ENCODE results near the gene ERP44.
A peak's percentile ranks its signal among the peaks of the same experiment; 100 is the strongest.

The ERP44 gene

GRCh38 chr9:99936947-99937587 is 161.7 kb downstream of the ERP44 start:
- H3K36me3 Mint-ChIP-seq (ENCODE audit: insufficient read depth): peaks cover 7% of the 10 kb centered on the region
- no peaks in the 10 kb centered on the region for H3K27me3 Mint-ChIP-seq
- H3K9me3 Mint-ChIP-seq: peaks cover 7% of the 10 kb centered on the region
- DNase-seq (ENCODE audit: low spot score in 2 of 2) (no peak), ATAC-seq (replicated peaks; ENCODE audit: extremely low read depth, poor library complexity, severe bottlenecking) (no peak)
- peaks cover 25% of the 10 kb centered on the region for H3K4me1 Mint-ChIP-seq
- no peak overlapping the region for H3K4me3 Mint-ChIP-seq
- no peak overlapping the region for H3K27ac Mint-ChIP-seq (ENCODE audit: low read depth)

GRCh38 chr9:99931155-99931840 is 167.5 kb downstream of the ERP44 start:
- Mint-ChIP-seq H3K4me1 (peaks cover 20% of the 10 kb centered on the region), H3K27me3 (no peaks in the 10 kb centered on the region), H3K9me3 (no peaks in the 10 kb centered on the region), H3K27ac (ENCODE audit: low read depth) (no peak overlapping the region), H3K4me3 (no peak overlapping the region), H3K36me3 (ENCODE audit: insufficient read depth) (peaks cover 32% of the 10 kb centered on the region)
- DNase-seq (ENCODE audit: low spot score in 2 of 2) (no peak), ATAC-seq (replicated peaks; ENCODE audit: extremely low read depth, poor library complexity, severe bottlenecking) (no peak)

GRCh38 chr9:99929652-99930051 is 169.1 kb downstream of the ERP44 start:
- ATAC-seq (replicated peaks; ENCODE audit: extremely low read depth, poor library complexity, severe bottlenecking) (no peak), DNase-seq (ENCODE audit: low spot score in 2 of 2) (no peak)
- Mint-ChIP-seq H3K4me3 (no peak overlapping the region), H3K27me3 (no peaks in the 10 kb centered on the region), H3K9me3 (no peaks in the 10 kb centered on the region), H3K27ac (ENCODE audit: low read depth) (peak overlapping the region; percentile 16), H3K4me1 (peaks cover 13% of the 10 kb centered on the region), H3K36me3 (ENCODE audit: insufficient read depth) (peaks cover 35% of the 10 kb centered on the region)
